ENCODE data around the gene OMP. TPM values are rescaled to one million over a fixed set of nuclear protein-coding genes. Genes with fewer than 3 reads are reported as not detected.

Gene OMP
- total and polyA plus RNA-seq, 2 of the 13 experiments (the other 11 are each of a cell fraction or from before 2014, with no cell fraction given): not detected

- CTCF ChIA-PET (ENCODE audit: low intra/inter-chr PET ratio, low total read pairs): no interaction called here
- TF ChIP-seq FOSL2 (CRISPR knock-in tag; IDR thresholded peaks at IDR 0.05): no peak
- no peak for TF ChIP-seq ZNF720 (CRISPR knock-in tag; IDR thresholded peaks at IDR 0.05)
- TF ChIP-seq HNF1B (CRISPR knock-in tag; IDR thresholded peaks at IDR 0.05): no peak
- no peak for TF ChIP-seq MIXL1 (CRISPR knock-in tag; IDR thresholded peaks at IDR 0.05)
- TF ChIP-seq ZSCAN12 (CRISPR knock-in tag; IDR thresholded peaks at IDR 0.05): no peak
- no peak for TF ChIP-seq BCLAF1 (IDR thresholded peaks at IDR 0.05)
- TF ChIP-seq MBD4 (IDR thresholded peaks at IDR 0.05; ENCODE audit: borderline replicate concordance, low read length): no peak
- no peak for TF ChIP-seq KMT2B (CRISPR knock-in tag; IDR thresholded peaks at IDR 0.05)
- TF ChIP-seq ATF1 (CRISPR knock-in tag; IDR thresholded peaks at IDR 0.05): no peak
- no peak for TF ChIP-seq POLR2AphosphoS5 (IDR thresholded peaks at IDR 0.05; ENCODE audit: low read depth, low read length)
- no peak for TF ChIP-seq ELF4 (CRISPR knock-in tag; IDR thresholded peaks at IDR 0.05; ENCODE audit: borderline replicate concordance)
- no peak for TF ChIP-seq ZBTB10 (CRISPR knock-in tag; IDR thresholded peaks at IDR 0.05; ENCODE audit: borderline replicate concordance)
- TF ChIP-seq MLXIP (CRISPR knock-in tag; IDR thresholded peaks at IDR 0.05; ENCODE audit: borderline replicate concordance): no peak
- no peak for TF ChIP-seq RBAK (CRISPR knock-in tag; IDR thresholded peaks at IDR 0.05)
- TF ChIP-seq GFI1 (CRISPR knock-in tag; IDR thresholded peaks at IDR 0.05; ENCODE audit: borderline replicate concordance): no peak
- TF ChIP-seq ZNF562 (CRISPR knock-in tag; IDR thresholded peaks at IDR 0.05; ENCODE audit: borderline replicate concordance): no peak
These were observed 44.6 kb upstream of the OMP start for GRCh38 chr11:77057938-77058474.

More at GRCh38 chr11:77057938-77058474, 44.6 kb upstream of the OMP start:
- no peak for DNase-seq (ENCODE audit: low spot score)
- peaks cover 1 to 12% of the 10 kb centered on the region in 2 experiments; a peak in 2 of 5 replicates for H3K27me3 ChIP-seq (ENCODE audit: control insufficient read depth in 1 of 2, insufficient read depth in 2 of 2, low read length in 2 of 2)
- no peaks in the 10 kb centered on the region for H3K36me3 ChIP-seq (replicated peaks in 1 of 2; ENCODE audit: control insufficient read depth in 1 of 2, insufficient read depth in 2 of 2, low read length in 2 of 2)
- H3K4me2 ChIP-seq (ENCODE audit: low read depth, low read length): no peak overlapping the region
- no peaks in the 10 kb centered on the region for H3K79me2 ChIP-seq (ENCODE audit: insufficient read depth, low read length)
- peaks cover 18% of the 10 kb centered on the region for H3K4me1 ChIP-seq (ENCODE audit: insufficient read depth, low read length)
- FAIRE-seq: no peak
- no peak overlapping the region for H3K9ac ChIP-seq (ENCODE audit: insufficient read depth, low read depth, low read length)
- ATAC-seq: no peak
- no peak overlapping the region for H3K27ac ChIP-seq (ENCODE audit: extremely low read length, insufficient read depth, low read length)
- WGBS (ENCODE audit: low lambda C conversion rate): 54% methylated on average over 9 of the region's 9 CpGs
- no peak overlapping the region for H2AFZ ChIP-seq (ENCODE audit: low read length)
- H4K20me1 ChIP-seq (ENCODE audit: insufficient read depth, low read length): no peaks in the 10 kb centered on the region
- POLR2A ChIA-PET: no interaction called here
- in situ Hi-C loops (cut with HindIII; ENCODE audit: extremely low pct_ligation_motif_present, low pct_unique_long_range_greater_than_20kb): no loop called here
- H3K9me3 ChIP-seq (ENCODE audit: low read length): peaks cover 27% of the 10 kb centered on the region
- no TSS peak for BruUV-seq (replicated peaks)
- intact Hi-C loops (cut with micrococcal nuclease; ENCODE audit: unreplicated experiment): no loop called here
- no peak overlapping the region for H3K4me3 ChIP-seq (replicated peaks in 1 of 3; ENCODE audit: insufficient read depth in 1 of 3, low read depth in 2 of 3, low read length in 3 of 3)

Data from HepG2 (cell line).